Psoas muscle (tissue), 8 donors: ENCODE measurements around the gene MAPT. TPM values are rescaled to one million over a fixed set of nuclear protein-coding genes. Genes with fewer than 3 reads are reported as not detected.

ENCODE experiments used
- ATAC-seq, 4 donors: fragments of 200-7000 bp; cut with Tn5 transposase; one replicate each; pipeline ENCODE4 v1.9.1; 2020; ENCODE audit warnings: moderate library complexity in 3 of 4, mild to moderate bottlenecking in 2 of 4
- DNase-seq, 2 donors: peaks; one replicate each; pipeline ENCODE4 v3.0.0-alpha.2; 2020
- H3K27ac ChIP-seq: fragments of 200-600 bp; one replicate; pipeline ENCODE4 v1.8.0; 2022
- H3K27me3 ChIP-seq, 3 donors: fragments of 200-600 bp in 1 of 3; one replicate each; pipeline versions ENCODE4 v1.6.1 to v1.8.0; 2013 to 2022; ENCODE audit warnings: low read length in 2 of 3, mild to moderate bottlenecking in 2 of 3, moderate library complexity in 1 of 3; ENCODE audit not compliant: insufficient read depth in 3 of 3
- H3K36me3 ChIP-seq, 2 donors: fragments of 200-600 bp in 1 of 2; one replicate each; pipeline versions ENCODE4 v1.6.1 to v1.8.0; 2013 to 2022; ENCODE audit warnings: low read depth in 1 of 2, mild to moderate bottlenecking in 1 of 2, moderate library complexity in 1 of 2; ENCODE audit not compliant: insufficient read depth in 1 of 2
- H3K4me1 ChIP-seq: fragments of 200-600 bp; one replicate; pipeline ENCODE4 v1.8.0; 2022
- H3K4me3 ChIP-seq: fragments of 200-600 bp; one replicate; pipeline ENCODE4 v1.8.0; 2022; ENCODE audit warnings: mild to moderate bottlenecking
- H3K9me3 ChIP-seq: fragments of 200-600 bp; one replicate; pipeline ENCODE4 v1.8.0; 2022
- CTCF ChIP-seq: fragments of 200-600 bp; IDR thresholded peaks from one replicate; pipeline ENCODE4 v1.8.0; 2022; ENCODE audit warnings: antibody characterized with exemption
- WGBS, 3 donors: extraction: QIAGEN DNeasy Blood & Tissue Kit; methylation state at CpG; one replicate each; pipeline versions ENCODE4 v1.1.6 to v1.1.7; 2013; 5-methylcytosine and 5-hydroxymethylcytosine counted together
- intact Hi-C, 2 donors: fragments of 100-400 bp; cut with DNase I; formaldehyde crosslinking; loops; one replicate each; pipeline versions ENCODE4 v1.11.0 to v1.14.2; 2022
- long read RNA-seq, 2 donors: library from polyadenylated mRNA; unstranded; transcript quantifications; one replicate each; pipeline ENCODE4 v2.0.0, GENCODE V29; 2021
- polyA plus RNA-seq, 3 donors: library from polyadenylated mRNA; stranded (reverse); fragments of 200-250 nt; gene quantifications; one replicate each; pipeline ENCODE4 v1.2.3, GENCODE V29; 2013
- total RNA-seq, 4 donors: library from RNA; stranded (reverse); fragmentation: NEBNext Ultra II Directional in 2 of 4; extraction: Animal tissue kit (Norgen Biotek cat#: 25700) in 2 of 4; gene quantifications; one replicate each; pipeline versions ENCODE4 v1.2.1 to v1.2.4, GENCODE V29; 2021 to 2023
- donor health status: healthy with polysubstance abuse.
- donor health status: DM: no; HTN: no; CAD: no; lungs with moderate emphysema.
- donor health status: Bipolar disorder and iron deficiency.
- donor health status: healthy.
- donor health status: DM: yes; HTN: yes; CAD: no.
- donor health status: DM: no; HTN: no; CAD: no.
- donor health status: DM: no; HTN: no; CAD: no.
- donor health status: DM: yes; HTN: yes; CAD: no.

The MAPT gene
- 100 to 1,000 TPM; 104 to 253 (median 170) TPM for total RNA-seq
- 10 to 100 TPM; 16.0 to 61.3 (median 43.9) TPM for polyA plus RNA-seq
- long read RNA-seq, donor 1, full-length matches to known transcripts = 6 of 71 reads
- long read RNA-seq, donor 1, partial matches to known transcripts = 19 of 71 reads
- long read RNA-seq, donor 1, other reads (novel, unspliced or antisense) = 46 of 71 reads
- long read RNA-seq, donor 2, partial matches to known transcripts = 41 of 101 reads
- long read RNA-seq, donor 2, other reads (novel, unspliced or antisense) = 60 of 101 reads

DNA sequence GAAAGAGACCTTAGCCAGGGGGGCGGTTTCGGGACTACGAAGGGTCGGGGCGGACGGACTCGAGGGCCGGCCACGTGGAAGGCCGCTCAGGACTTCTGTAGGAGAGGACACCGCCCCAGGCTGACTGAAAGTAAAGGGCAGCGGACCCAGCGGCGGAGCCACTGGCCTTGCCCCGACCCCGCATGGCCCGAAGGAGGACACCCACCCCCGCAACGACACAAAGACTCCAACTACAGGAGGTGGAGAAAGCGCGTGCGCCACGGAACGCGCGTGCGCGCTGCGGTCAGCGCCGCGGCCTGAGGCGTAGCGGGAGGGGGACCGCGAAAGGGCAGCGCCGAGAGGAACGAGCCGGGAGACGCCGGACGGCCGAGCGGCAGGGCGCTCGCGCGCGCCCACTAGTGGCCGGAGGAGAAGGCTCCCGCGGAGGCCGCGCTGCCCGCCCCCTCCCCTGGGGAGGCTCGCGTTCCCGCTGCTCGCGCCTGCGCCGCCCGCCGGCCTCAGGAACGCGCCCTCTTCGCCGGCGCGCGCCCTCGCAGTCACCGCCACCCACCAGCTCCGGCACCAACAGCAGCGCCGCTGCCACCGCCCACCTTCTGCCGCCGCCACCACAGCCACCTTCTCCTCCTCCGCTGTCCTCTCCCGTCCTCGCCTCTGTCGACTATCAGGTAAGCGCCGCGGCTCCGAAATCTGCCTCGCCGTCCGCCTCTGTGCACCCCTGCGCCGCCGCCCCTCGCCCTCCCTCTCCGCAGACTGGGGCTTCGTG lies at the start of gene MAPT:
Gene MAPT, plus strand, starts transcription at position 533 of the 763 bp plus-strand sequence. CDS start 67,784 bp downstream, outside the sequence.
- no peaks in the 10 kb centered on the region for H3K27me3 ChIP-seq
- no peaks in the 10 kb centered on the region for H3K36me3 ChIP-seq
- DNase-seq (peak; percentile 93 to 97), ATAC-seq (peak; percentile 85 to 94 (median 90))
- peak within 1 kb of the TSS; percentile 88 for H3K27ac ChIP-seq
- WGBS, 3 donors = 0 to 1% (median 1%) methylated on average over 45 to 97 of the region's 97 CpGs
- peaks cover 23% of the 10 kb centered on the region for H3K4me1 ChIP-seq
- no peaks in the 10 kb centered on the region for H3K9me3 ChIP-seq
- peak within 1 kb of the TSS; percentile 97 for H3K4me3 ChIP-seq
- intact Hi-C loops = loop anchor here (2.0 to 10.0 kb wide), 2 partner anchors 49 to 51 kb away; no protein-coding TSS in a partner anchor
- peak; percentile 98 for TF ChIP-seq CTCF

DNA sequence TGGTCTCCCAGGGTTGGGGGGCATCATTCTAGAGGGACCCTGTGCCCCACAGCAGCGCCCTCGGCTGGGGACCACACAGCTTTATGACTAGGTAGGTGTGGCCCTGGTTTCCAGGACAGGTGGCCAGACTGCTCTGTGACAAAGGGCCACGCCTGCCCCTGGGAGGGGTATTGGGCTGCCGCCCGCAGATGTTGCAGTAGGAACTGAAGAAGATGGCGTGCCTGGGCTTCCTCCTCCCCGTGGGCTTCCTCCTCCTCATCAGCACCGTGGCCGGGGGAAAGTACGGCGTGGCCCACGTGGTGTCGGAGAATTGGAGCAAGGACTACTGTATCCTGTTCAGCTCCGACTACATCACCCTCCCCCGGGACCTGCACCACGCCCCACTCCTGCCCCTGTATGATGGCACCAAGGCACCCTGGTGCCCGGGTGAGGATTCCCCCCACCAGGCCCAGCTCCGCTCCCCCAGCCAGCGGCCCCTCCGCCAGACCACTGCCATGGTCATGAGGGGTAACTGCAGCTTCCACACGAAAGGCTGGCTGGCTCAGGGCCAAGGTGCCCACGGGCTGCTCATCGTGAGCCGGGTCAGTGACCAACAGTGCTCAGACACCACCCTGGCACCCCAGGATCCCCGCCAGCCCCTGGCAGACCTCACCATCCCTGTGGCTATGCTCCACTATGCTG lies 49.5 kb upstream of the MAPT start, which contains the start of gene SPPL2C:
Gene SPPL2C, plus strand, starts transcription at position 187 of the 681 bp plus-strand sequence. Its CDS starts 26 bp downstream, at position 213.
- Histone ChIP-seq H3K4me3 (no peak within 1 kb of the TSS), H3K27ac (no peak within 1 kb of the TSS), H3K36me3 (no peaks in the 10 kb centered on the region), H3K9me3 (no peaks in the 10 kb centered on the region), H3K27me3 (no peaks in the 10 kb centered on the region), H3K4me1 (peaks cover 5% of the 10 kb centered on the region)
- intact Hi-C loops = loop anchor here in 1 of 2 donors (10.0 kb wide), 1 partner anchor 420 kb away; no protein-coding TSS in a partner anchor
- 76 to 86% (median 79%) methylated on average over 22 to 25 of the region's 25 CpGs for WGBS, 3 donors
- DNase-seq = peak in 1 of 2 donors; percentile 15
- TF ChIP-seq CTCF = no peak
- ATAC-seq = no peak

DNA sequence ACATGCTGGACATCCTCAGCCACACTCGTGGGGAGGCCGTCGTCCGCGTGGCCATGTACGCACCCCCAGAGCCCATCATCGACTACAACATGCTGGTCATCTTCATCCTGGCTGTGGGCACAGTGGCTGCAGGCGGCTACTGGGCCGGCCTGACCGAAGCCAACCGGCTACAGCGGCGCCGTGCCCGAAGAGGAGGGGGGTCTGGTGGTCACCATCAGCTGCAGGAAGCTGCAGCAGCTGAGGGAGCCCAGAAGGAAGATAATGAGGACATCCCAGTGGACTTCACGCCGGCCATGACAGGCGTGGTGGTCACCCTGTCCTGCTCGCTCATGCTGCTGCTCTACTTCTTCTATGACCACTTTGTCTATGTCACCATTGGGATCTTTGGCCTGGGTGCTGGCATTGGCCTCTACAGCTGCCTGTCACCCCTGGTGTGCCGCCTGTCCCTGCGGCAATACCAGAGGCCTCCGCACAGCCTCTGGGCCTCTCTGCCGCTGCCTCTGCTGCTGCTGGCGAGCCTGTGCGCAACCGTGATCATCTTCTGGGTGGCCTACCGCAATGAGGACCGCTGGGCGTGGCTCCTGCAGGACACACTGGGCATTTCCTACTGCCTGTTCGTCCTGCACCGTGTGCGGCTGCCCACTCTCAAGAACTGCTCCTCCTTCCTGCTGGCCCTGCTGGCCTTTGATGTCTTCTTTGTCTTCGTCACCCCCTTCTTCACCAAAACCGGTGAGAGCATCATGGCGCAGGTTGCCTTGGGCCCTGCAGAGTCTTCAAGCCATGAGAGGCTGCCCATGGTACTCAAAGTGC lies 48.8 kb upstream of the MAPT start:
- Histone ChIP-seq H3K9me3 (no peaks in the 10 kb centered on the region), H3K4me1 (peaks cover 5% of the 10 kb centered on the region), H3K27ac (no peak overlapping the region), H3K36me3 (no peaks in the 10 kb centered on the region), H3K4me3 (no peak overlapping the region), H3K27me3 (no peaks in the 10 kb centered on the region)
- 90 to 92% (median 90%) methylated on average over 35 of the region's 35 CpGs for WGBS, 3 donors
- no peak for ATAC-seq
- TF ChIP-seq CTCF = no peak
- intact Hi-C loops = loop anchor here in 1 of 2 donors (10.0 kb wide), 1 partner anchor 421 kb away; no protein-coding TSS in a partner anchor
- DNase-seq = peak in 1 of 2 donors; percentile 2

- H3K9me3 ChIP-seq = no peaks in the 10 kb centered on the region
- intact Hi-C loops = loop anchor here in 1 of 2 donors (10.0 kb wide), 1 partner anchor 421 kb away; no protein-coding TSS in a partner anchor
- ATAC-seq (no peak), DNase-seq (no peak)
- H3K36me3 ChIP-seq = no peaks in the 10 kb centered on the region
- no peak overlapping the region for H3K27ac ChIP-seq
- no peak for TF ChIP-seq CTCF
- WGBS, 3 donors = 90 to 91% (median 91%) methylated on average over 10 of the region's 10 CpGs
- no peaks in the 10 kb centered on the region for H3K27me3 ChIP-seq
- H3K4me1 ChIP-seq = peaks cover 5% of the 10 kb centered on the region
- H3K4me3 ChIP-seq = no peak overlapping the region
Observed at GRCh38 chr17:45846223-45846622, 48.1 kb upstream of the MAPT start.
